ENCODE data around the gene TFAP2B.

The TFAP2B gene

GRCh38 chr6:50849796-50850180 is 31.1 kb downstream of the TFAP2B start:
- no peak for DNase-seq

GRCh38 chr6:50850223-50851048 is 31.8 kb downstream of the TFAP2B start:
- no peak for DNase-seq

- DNase-seq = no peak
These were observed 32.6 kb downstream of the TFAP2B start for GRCh38 chr6:50851049-50851845.

GRCh38 chr6:50853939-50854338 is 35.3 kb downstream of the TFAP2B start:
- peak; percentile 4 for DNase-seq

DNA sequence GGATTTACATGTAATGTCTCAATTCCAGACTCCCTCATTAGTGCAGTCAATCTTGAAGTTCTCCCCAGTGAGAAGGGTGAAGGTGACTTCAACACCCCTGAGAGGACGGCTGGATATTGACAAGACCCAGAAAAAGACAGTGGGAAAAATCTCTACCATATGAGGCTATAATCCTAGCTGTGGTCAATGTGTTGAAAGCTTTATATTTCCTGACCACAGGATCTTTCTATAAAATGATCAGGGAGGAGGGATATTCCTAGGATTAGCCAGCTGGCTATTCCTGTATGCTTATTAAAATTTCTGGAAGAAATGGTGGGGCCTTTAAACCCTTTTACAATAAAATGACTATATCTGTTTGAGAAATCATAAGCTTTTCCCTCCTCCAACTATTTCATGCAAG is 43.0 kb downstream of the TFAP2B start:
- no peak for DNase-seq

- DNase-seq = peak; percentile 22
These were observed 43.5 kb downstream of the TFAP2B start for GRCh38 chr6:50862176-50862575.

- DNase-seq = no peak
These were observed 45.9 kb downstream of the TFAP2B start for GRCh38 chr6:50864601-50865000.

GRCh38 chr6:50868466-50868865 is 49.8 kb downstream of the TFAP2B start:
- DNase-seq = no peak

GRCh38 chr6:50873167-50873566 is 54.5 kb downstream of the TFAP2B start:
- no peak for DNase-seq

- DNase-seq = no peak
These were observed 65.7 kb downstream of the TFAP2B start for GRCh38 chr6:50884364-50884763.

GRCh38 chr6:50887112-50887511 is 68.4 kb downstream of the TFAP2B start:
- DNase-seq = no peak

- DNase-seq = no peak
These were observed 70.8 kb downstream of the TFAP2B start for GRCh38 chr6:50889497-50889896.

DNA sequence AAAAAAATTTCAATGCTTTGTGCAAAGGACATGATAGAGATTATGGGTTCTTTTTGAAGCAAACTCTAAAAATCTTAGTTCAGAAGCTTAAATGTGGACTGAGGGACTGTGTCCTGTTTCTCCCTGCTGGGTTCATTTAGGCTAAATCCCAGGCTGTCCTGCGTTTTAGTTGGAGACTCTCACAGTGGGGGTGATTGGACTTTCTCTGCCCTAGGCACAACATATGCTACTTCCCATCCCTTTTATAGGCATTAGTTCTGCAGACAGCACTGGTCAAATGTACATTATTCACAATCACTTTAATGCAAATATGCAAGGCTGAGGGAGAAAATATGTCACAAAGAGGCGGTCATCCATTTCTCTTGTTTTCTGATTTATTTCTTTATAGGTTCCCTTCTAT is 71.3 kb downstream of the TFAP2B start:
- no peak for DNase-seq

DNA sequence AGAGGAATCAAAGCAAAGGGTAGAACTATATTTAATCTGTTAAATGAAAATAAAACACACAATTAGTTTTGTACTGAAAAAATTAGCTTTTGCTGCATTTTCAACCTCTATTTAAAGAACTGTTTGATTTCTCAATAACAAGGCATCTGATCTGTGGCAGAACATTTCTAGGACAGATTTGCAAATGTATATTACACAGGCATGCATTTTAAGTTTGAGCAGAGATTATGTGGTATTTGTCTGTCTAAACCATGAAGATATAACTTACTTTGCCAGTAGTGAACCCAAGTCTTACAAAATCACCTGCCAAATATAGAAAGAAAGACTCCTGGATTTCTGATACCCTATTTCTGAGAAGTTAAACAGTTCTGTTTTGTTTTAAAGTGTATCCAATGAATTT is 71.9 kb downstream of the TFAP2B start:
- DNase-seq = no peak

DNA sequence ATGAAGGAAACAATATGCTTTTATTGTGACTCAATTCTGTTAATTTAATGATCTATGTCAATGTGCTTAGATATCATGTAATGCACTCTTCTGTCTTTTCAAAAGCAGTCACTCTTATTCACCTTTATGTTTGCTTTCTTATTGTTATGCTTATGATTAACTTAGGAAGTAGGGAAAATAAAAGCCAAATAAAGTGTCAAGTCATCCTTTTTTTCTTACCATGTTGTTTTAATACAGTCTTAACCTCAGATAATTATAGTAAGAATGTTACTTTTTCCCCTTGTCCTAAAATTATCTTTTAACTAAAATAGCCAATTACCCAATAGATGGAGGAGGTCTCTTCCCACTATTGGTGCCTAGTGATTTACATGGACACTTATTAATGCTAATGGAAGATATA is 72.6 kb downstream of the TFAP2B start:
- no peak for DNase-seq
